Esophagus muscularis mucosa (tissue), 4 donors: ENCODE data around the gene KRTAP16-1.

Experiments
- EP300 ChIP-seq: sonication (generic); formaldehyde crosslinking; IDR thresholded peaks from one replicate; pipeline ENCODE4 v1.6.1; 2017; ENCODE audit warnings: antibody characterized with exemption
- POLR2AphosphoS5 ChIP-seq, 2 donors: sonication (generic); formaldehyde crosslinking; IDR thresholded peaks; one replicate each; pipeline ENCODE4 v1.6.1; 2017; ENCODE audit warnings: antibody characterized with exemption in 2 of 2
- TF ChIP-seq, protein P1 (sequence below), 3 experiments: fragments of 200-600 bp in 2 of 3; fragments of 450-650 bp in 1 of 3; sonication (generic) in 2 of 3; IDR thresholded peaks; one replicate each; pipeline ENCODE4 v1.5.1; 2017 to 2019; ENCODE audit warnings: antibody characterized with exemption in 3 of 3, mild to moderate bottlenecking in 2 of 3, moderate library complexity in 1 of 3

DNA sequence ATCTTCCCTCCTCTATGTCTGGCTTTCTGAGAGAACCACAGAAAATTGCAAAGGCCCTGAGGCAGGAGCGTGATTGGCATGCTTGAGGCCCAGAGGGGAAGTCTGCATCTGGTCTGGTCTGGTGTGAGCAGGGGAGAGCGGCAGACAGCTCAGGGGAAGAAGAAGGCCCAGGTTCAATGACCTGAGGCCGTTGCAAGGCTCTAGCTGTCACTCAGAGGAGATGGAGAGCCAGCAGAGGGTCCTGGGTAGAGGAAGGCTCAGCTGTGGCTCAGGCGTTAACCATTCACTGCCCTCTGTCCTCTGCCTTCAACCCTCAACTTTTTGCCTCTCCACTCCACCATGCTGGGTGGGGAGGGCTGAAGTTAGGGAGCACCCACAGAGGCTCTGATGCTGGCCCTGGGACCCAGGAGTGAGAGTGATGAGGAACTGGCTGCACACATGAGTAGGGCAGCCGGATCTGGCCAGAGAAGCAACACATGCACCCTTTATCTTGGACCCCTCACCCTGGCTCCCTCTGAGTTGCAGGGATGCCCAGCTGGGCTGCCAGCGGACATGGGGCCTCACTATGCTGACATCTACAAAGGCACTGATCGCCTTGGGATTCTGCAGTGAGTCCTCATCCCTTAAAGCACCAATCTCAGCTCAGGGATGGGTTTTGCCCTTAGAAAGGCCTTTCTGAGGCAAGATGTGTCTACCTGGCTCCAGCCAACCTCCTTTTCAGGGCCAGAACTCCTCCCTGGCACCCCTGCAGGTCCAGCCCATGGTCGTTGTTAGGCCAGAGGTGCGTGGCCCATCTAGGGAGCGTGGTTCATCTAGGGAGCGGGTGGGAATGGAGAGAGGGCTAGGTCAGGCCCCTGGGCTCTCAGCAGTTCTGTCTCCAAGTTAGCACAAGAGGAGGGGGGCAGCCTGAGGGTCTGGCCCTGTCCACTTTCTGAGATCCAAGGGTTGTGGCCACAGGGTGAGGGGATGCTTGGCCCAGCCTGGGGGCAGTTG is 14.1 kb upstream of the KRTAP16-1 start:
- TF ChIP-seq, protein P1, sequence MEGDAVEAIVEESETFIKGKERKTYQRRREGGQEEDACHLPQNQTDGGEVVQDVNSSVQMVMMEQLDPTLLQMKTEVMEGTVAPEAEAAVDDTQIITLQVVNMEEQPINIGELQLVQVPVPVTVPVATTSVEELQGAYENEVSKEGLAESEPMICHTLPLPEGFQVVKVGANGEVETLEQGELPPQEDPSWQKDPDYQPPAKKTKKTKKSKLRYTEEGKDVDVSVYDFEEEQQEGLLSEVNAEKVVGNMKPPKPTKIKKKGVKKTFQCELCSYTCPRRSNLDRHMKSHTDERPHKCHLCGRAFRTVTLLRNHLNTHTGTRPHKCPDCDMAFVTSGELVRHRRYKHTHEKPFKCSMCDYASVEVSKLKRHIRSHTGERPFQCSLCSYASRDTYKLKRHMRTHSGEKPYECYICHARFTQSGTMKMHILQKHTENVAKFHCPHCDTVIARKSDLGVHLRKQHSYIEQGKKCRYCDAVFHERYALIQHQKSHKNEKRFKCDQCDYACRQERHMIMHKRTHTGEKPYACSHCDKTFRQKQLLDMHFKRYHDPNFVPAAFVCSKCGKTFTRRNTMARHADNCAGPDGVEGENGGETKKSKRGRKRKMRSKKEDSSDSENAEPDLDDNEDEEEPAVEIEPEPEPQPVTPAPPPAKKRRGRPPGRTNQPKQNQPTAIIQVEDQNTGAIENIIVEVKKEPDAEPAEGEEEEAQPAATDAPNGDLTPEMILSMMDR (IDR thresholded peaks at IDR 0.05) = no peak
- no peak for TF ChIP-seq POLR2AphosphoS5 (IDR thresholded peaks at IDR 0.05)
- no peak for TF ChIP-seq EP300
